Measurements from ENCODE around the gene EPS8.
A peak's percentile ranks its signal among the peaks of the same experiment; 100 is the strongest.

Gene EPS8

DNA sequence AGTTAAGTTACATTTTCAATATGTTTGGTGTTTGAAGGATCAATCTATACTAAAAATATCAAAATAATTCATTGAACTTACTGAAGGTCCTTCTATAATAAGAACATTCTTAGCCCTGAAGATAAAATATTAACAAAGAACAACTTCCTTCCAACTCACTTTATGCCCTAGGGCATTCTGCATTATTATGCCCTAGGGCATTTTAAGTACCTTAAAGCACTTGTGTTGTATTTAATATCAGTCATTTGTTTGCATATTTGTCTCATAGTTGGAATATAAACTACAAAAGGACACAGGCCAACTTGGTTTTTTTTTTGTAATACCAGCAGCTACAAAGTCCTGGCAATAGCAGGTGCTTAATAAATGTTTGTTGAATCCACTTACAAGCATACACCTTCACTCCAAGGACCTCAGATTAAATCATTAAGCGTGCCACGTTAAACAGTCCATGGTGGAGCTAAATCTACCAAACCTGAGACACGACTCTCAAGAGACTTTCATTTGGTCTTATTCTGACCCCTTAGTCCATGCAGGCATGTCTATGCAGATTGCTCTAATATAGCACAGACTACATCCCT is 50.7 kb downstream of the EPS8 start:
- TF ChIP-seq ZFX (IDR thresholded peaks at IDR 0.05; ENCODE audit: borderline replicate concordance): no peak
- TF ChIP-seq, protein P1, sequence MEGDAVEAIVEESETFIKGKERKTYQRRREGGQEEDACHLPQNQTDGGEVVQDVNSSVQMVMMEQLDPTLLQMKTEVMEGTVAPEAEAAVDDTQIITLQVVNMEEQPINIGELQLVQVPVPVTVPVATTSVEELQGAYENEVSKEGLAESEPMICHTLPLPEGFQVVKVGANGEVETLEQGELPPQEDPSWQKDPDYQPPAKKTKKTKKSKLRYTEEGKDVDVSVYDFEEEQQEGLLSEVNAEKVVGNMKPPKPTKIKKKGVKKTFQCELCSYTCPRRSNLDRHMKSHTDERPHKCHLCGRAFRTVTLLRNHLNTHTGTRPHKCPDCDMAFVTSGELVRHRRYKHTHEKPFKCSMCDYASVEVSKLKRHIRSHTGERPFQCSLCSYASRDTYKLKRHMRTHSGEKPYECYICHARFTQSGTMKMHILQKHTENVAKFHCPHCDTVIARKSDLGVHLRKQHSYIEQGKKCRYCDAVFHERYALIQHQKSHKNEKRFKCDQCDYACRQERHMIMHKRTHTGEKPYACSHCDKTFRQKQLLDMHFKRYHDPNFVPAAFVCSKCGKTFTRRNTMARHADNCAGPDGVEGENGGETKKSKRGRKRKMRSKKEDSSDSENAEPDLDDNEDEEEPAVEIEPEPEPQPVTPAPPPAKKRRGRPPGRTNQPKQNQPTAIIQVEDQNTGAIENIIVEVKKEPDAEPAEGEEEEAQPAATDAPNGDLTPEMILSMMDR (IDR thresholded peaks at IDR 0.05): no peak
- H3K27ac ChIP-seq: 0 out of 2 replicates have a peak overlapping the region, but pooled peaks have one; percentile 14

DNA sequence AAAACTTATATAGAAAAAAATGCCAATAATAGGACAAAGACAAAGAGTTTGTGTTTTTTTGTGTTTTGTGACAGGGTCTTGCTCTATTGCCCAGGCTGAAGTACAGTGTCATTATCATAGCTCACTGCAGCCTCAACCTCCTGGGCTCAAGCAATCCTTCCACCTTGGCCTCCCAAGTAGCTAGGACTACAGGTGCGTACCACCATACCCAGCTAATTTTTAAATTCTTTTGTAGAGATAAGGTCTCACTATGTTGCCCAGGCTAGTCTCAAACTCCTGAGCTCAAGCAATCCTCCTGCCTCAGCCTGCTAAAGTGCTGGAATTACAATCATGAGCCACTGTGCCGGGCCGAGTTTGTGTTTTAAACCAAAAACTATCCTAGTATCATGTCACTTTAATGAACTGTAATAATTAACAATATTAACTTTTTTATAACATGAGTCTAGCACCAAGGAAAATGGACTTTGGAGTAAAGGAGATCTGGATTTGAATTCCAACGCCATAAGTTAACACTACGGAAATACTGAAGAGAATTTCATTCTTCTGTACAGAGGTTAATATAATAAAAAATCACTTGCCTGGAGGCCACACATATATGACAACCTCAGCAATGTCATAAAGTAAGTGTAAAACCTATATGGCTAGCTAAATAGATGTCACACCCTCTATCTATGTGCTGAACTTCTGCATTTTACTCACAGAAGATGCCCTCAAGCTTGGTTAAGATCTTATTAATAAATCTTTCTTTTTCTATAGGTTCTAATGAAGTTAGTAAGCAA is 53.2 kb downstream of the EPS8 start:
- TF ChIP-seq, protein P1 (IDR thresholded peaks at IDR 0.05): no peak
- no peak for TF ChIP-seq ZFX (IDR thresholded peaks at IDR 0.05; ENCODE audit: borderline replicate concordance)
- no peak overlapping the region for H3K27ac ChIP-seq

DNA sequence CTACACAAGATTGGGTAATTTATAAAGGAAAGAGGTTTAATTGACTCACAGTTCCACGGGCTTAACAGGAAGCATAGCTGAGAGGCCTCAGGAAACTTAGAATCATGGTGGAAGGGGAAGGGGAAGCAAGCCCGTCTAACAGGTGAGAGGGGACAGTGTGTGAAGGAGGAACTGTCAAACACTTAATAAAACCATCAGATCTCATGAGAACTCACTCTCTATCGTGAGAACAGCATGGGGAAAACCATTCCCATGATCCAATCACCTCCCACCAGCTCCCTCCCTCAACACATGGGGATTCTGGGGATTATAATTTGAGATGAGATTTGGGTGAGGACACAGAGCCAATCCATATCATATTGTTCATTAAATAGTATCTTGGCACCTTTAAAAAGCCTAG is 56.1 kb downstream of the EPS8 start:
- H3K27ac ChIP-seq: no peak overlapping the region
- TF ChIP-seq, protein P1 (IDR thresholded peaks at IDR 0.05): no peak
- TF ChIP-seq ZFX (IDR thresholded peaks at IDR 0.05; ENCODE audit: borderline replicate concordance): no peak

DNA sequence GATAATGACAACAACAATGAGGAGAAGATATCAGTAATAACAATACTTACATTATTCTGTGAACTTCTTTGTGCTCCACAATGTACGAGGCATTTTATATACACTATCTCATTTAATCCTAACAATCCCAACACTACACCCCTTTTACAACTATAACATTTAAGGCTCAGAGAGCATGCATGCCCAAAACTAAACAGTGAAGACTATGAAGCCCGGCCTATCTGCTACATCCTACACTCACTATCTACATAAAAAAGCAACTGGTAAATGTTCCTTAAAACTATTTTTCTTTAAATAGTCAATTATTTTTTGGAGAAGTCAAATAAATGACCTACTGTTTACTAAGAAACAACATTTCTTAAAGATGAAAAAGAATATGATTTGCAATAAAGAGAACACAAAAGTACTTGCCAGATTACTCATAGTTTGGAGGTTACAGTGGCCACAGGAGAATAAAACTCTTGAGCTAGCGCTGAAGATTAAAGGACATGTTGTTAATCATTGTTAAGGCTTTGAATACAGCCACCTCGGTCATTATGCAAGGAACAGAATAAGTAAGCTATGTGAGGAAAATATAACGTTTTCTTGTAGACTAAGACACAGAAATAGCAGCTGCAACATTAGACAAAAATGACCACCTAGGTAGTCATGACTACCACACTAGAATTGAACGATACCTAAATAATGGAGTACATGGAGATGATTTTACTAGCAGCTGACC is 56.7 kb downstream of the EPS8 start:
- no peak overlapping the region for H3K27ac ChIP-seq
- TF ChIP-seq ZFX (IDR thresholded peaks at IDR 0.05; ENCODE audit: borderline replicate concordance): no peak
- TF ChIP-seq, protein P1 (IDR thresholded peaks at IDR 0.05): no peak

DNA sequence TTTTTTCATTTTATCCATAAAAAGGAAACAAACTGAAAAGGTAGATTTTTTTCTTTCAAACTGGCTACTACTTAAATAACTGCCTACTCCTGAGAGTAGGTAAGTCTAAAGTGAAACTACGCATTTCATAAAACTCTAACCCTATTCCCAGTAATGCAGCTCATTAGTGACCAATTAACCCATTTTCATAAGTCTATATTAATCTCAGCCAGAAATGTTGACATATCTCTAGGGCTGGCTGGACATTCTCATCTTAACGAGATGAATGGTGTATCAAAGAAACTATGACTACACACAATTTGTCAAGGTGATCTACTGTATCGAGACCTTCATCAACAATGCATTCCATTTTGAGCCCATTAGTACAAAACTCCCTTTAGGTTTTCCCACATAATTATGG is 57.2 kb downstream of the EPS8 start:
- TF ChIP-seq, protein P1 (IDR thresholded peaks at IDR 0.05): no peak
- no peak for TF ChIP-seq ZFX (IDR thresholded peaks at IDR 0.05; ENCODE audit: borderline replicate concordance)
- H3K27ac ChIP-seq: no peak overlapping the region

DNA sequence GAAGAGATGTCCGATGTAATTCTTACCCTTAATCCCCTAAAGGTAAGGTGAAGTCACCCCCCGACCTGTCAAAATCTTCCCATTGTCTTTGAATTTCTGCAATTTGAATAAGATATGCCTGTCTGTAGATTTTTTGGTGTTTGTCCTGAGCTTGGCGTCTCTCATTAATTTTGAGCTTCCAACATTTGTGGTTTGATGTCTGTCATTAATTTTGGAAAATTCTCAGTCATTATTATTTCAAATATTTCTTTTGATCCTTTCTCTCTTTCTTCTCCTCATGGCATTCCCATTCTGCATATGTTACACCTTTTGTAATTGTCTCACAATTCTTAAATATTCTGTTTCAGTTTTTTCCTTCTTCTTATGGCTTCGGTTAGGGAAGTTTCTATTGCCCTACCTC is 60.1 kb downstream of the EPS8 start:
- no peak for TF ChIP-seq ZFX (IDR thresholded peaks at IDR 0.05; ENCODE audit: borderline replicate concordance)
- TF ChIP-seq, protein P1 (IDR thresholded peaks at IDR 0.05): no peak
- no peak overlapping the region for H3K27ac ChIP-seq

All from 22Rv1 (cell line).